HFF-Myc (cell line): ENCODE data around the gene IFNA7.
A peak's percentile ranks its signal among the peaks of the same experiment; 100 is the strongest.
"Not testable (repeated sequence)": the region's sequence is repeated elsewhere in the genome, so short reads cannot be mapped to it uniquely, and the experiment has no call there.

Source experiments
- DNase-seq: peaks from one replicate; pipeline ENCODE4 v3.0.0-alpha.2; 2011; ENCODE audit warnings: low read depth; ENCODE audit errors: extremely low read depth
- H3K4me3 ChIP-seq: replicated peaks from 2 replicates; pipeline ENCODE4 v1.5.1; 2011; ENCODE audit warnings: low read depth, mild to moderate bottlenecking, control low read depth, low read length
- TF ChIP-seq, protein P1 (sequence below): IDR thresholded peaks from 2 replicates; pipeline ENCODE4 v1.5.1; 2012; ENCODE audit warnings: mild to moderate bottlenecking, low read depth, low read length, control low read depth; ENCODE audit errors: missing control alignments

The IFNA7 gene

DNA sequence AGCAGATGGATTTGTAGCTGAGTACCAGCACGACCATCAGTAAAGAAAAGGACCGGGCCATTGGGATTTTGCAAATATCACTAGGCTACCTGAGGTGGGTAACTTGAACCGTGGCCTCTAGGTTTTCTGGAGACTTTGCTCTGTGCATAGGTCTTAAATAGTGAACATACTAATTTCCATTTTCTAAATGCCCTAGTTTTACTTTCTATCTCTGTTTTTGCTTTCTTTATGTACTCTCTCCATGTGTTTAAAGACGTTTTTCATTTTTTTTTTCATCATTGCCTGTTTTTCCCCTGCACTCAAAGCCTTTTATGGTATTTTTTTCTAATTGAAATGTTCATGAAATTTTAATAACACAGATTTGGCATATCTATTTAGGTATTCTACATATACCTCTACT, at the start of gene IFNA7:
Gene IFNA7, minus strand, starts transcription at position 101 of the 400 bp plus-strand sequence. Its CDS starts 40 bp downstream, at position 61.
- DNase-seq, H3K4me3 ChIP-seq: not testable (repeated sequence)

DNA sequence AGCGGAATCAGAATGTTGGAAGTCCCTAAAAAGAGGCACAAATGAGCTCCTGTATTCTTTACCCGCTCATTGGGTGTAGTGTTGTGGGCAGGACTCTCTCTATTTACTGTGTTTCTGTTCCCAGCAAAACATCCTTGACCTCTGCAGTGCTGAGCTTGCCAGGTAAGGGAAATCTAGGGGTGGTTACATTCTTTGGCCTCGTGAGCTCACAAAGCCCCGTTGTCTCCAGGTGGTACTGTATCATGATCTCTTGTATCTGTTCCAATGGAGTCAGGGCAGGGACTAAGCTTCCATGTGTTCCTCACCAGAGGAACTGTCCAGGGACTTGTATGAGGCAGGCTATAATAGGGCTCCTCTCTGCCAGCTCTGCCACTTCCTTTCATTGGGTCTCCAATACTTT, 49.6 kb upstream of the IFNA7 start:
- DNase-seq, result no peak
- TF ChIP-seq, protein P1, sequence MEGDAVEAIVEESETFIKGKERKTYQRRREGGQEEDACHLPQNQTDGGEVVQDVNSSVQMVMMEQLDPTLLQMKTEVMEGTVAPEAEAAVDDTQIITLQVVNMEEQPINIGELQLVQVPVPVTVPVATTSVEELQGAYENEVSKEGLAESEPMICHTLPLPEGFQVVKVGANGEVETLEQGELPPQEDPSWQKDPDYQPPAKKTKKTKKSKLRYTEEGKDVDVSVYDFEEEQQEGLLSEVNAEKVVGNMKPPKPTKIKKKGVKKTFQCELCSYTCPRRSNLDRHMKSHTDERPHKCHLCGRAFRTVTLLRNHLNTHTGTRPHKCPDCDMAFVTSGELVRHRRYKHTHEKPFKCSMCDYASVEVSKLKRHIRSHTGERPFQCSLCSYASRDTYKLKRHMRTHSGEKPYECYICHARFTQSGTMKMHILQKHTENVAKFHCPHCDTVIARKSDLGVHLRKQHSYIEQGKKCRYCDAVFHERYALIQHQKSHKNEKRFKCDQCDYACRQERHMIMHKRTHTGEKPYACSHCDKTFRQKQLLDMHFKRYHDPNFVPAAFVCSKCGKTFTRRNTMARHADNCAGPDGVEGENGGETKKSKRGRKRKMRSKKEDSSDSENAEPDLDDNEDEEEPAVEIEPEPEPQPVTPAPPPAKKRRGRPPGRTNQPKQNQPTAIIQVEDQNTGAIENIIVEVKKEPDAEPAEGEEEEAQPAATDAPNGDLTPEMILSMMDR, result no peak
- H3K4me3 ChIP-seq, result no peak overlapping the region

DNA sequence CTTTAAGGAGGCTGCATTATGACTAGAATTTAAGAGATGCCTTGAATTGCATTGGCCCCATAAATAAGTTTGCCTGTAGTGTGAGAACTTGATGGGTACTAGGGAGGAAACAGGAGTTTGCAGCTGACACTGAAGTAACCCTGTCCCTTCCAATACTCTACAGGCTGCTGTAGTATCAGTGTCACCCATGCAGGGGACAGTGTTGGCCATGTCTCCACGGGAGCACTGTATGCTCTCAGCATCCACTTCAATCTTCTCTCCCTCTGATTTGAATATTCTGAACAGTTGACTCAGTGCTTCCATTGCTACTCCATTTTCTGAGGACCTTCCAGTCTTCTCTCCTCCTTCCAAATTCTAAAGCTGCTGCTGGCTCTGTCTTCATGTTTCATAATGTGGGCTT, 49.2 kb upstream of the IFNA7 start:
- H3K4me3 ChIP-seq, result no peak overlapping the region
- no peak for DNase-seq
- TF ChIP-seq, protein P1, result no peak

DNA sequence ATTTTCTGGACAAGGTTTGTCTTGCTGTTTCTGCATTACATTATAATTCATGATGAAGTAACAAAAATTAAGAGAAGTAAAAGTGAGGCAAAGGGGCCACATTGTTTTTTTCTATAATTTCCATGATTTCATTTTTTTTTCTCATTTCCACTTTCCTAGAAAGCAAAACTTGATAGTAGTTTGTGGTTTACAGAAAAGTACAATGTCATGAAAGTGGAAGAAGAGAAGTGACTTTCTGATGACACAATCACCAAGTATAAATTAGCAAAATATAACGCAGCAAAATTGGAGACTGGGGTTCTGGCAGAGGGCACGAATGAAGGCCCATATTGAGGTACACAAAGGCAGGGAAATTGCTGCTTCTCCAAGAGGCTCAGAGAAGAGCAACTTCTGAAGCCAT, 42.8 kb upstream of the IFNA7 start:
- DNase-seq, result no peak
- TF ChIP-seq, protein P1, result no peak
- no peak overlapping the region for H3K4me3 ChIP-seq

DNA sequence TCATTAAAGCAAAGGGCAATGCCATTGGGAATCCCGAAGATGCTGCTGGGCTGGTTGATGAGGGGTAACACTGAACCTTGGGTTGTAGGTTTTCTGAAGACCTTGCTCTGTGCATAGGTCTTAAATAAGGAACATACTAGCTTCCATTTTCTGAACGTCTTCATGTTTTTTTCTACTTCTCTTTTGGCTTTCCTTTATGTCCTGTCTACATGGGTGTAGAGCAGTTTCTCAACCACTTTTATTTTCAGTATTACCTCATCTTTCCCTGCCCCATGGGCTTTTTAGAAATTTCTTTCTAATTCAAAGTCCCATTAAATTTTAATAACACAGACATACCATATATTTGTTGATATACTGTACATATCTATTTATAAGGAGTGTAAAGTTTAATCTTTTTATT, 37.9 kb upstream of the IFNA7 start, which contains the start of gene IFNA14:
Gene IFNA14, minus strand, starts transcription at position 95 of the 400 bp plus-strand sequence. Its CDS starts 70 bp downstream, at position 25.
- TF ChIP-seq, protein P1, result no peak
- no peak within 1 kb of the TSS for H3K4me3 ChIP-seq
- DNase-seq, result no peak

DNA sequence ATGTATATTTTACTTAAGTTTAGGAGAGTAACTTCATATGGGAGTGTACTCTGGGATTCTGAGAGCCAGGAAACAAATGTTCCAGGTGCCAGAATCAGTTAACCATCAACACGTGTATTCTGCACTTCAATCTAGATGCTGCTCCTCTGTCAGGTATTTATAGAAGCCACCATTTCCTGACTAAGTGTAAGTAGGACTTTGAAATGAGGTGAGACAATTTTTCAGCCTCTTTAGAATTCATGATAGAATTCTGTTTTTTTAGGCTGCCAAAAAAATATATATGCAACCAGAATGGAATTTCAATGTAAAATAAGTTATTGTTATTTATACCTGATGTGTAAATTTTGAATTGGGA, 34.3 kb upstream of the IFNA7 start:
- H3K4me3 ChIP-seq, DNase-seq: not testable (repeated sequence)

DNA sequence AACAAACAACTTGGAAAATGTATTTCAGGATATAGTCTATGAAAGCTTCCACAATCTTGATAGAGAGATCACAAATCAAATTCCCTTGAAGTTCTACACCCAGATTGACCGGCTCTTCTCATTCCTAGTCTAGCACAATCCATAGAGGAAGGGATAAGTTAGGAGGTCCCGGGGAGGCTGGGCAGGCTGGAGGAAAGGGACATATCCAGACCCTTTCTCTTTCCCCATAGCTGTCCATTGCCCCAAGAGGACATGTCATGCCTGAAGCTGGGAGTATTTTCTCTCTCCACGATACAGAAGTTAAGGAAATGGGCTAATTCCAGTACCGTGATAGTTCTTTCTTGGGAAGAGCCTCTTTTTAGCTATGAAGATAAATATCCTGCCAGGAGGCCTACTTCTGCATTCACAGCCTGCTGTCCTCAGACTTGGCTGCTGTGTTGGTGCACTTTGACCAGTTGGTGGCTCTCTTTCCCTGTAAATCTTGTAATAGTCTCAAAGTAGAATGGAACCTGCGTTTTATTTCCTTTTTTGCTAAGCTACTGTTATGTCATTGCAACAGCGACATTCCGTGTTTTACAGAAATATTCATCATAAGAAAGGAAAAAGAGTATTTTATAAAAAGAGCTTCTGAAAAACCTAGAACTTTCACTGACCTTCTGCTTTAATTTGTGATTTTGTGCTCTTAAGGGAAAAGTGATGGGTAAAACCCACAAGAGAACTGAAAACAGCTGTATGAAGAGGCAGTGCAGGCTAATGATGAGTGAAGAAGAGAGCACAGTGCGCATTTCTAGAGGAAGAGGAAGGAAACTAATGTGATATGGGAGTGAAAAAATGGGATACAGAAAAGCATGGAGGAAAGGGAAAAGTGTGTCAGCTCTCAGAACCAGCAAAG, 33.7 kb upstream of the IFNA7 start:
- H3K4me3 ChIP-seq, result not testable (repeated sequence)
- peak; percentile 17 for DNase-seq
- TF ChIP-seq, protein P1, result peak; percentile 36
